Uterus (tissue), 2 donors: Measurements from ENCODE around the gene ATCAY.

Source experiments
- CTCF ChIP-seq, 4 experiments: fragments of 200-600 bp in 2 of 4; fragments of 450-650 bp in 2 of 4; sonication (generic) in 2 of 4; IDR thresholded peaks; one replicate each; pipeline ENCODE4 v1.5.1; 2016 to 2019; ENCODE audit warnings: antibody characterized with exemption in 4 of 4, mild to moderate bottlenecking in 2 of 4, moderate library complexity in 1 of 4
- POLR2A ChIP-seq, 2 donors: fragments of 450-650 bp; IDR thresholded peaks; one replicate each; pipeline ENCODE4 v1.6.1; 2016; ENCODE audit warnings: antibody characterized with exemption in 2 of 2, mild to moderate bottlenecking in 1 of 2, moderate library complexity in 1 of 2

DNA sequence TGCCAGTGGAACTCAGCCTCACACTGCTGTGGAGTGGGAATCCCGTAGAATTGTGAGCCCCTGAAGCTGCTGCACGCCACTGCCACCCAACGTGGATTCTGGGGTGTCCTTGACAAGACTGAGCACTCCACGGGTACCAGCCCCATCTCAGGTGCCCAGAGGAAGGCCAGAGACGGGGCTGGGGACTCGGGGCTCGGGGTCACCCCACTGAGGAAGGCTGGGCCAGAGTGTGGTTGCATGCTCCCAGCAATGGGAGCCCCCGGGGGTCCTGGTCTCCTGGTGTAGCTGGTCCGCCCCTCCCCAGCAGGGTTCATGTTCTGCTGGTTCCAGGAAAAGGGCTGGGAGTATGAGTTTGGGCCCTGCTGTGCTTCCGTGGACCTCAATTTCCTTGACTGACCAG, 75.2 kb downstream of the ATCAY start:
- TF ChIP-seq CTCF (IDR thresholded peaks at IDR 0.05) (no peak), POLR2A (IDR thresholded peaks at IDR 0.05) (no peak)
